8988T (cell line): ENCODE measurements around the gene LACRT.

Source experiments
- DNase-seq: peaks from one replicate; pipeline ENCODE4 v3.0.0; 2011

Gene LACRT

GRCh38 chr12:54598970-54599369, 35.7 kb downstream of the LACRT start:
- no peak for DNase-seq

GRCh38 chr12:54596526-54596946, 38.2 kb downstream of the LACRT start:
- no peak for DNase-seq

- no peak for DNase-seq
These were observed 39.2 kb downstream of the LACRT start for GRCh38 chr12:54595471-54595870.

GRCh38 chr12:54593725-54594124, 41.0 kb downstream of the LACRT start:
- no peak for DNase-seq

DNA sequence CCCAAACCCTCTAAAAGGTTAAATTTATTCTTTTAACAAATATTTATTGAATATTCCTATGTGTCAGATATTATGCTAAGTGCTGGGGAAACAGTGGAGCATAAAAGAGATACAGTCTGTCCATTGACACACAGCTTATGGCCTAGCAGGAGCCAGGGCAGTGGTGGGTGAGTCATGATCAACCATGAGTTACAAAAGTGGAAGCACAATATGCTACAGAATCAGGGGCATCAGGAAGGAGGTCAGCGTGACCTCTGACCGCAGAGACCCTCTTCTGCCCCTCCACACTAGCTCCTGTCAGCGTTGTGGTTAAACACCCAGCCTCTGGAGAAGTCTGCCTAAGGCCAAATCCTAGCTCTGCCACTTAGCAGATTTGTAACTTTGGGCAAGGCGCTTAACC, 41.6 kb downstream of the LACRT start:
- no peak for DNase-seq

GRCh38 chr12:54592316-54592715, 42.4 kb downstream of the LACRT start:
- no peak for DNase-seq

DNA sequence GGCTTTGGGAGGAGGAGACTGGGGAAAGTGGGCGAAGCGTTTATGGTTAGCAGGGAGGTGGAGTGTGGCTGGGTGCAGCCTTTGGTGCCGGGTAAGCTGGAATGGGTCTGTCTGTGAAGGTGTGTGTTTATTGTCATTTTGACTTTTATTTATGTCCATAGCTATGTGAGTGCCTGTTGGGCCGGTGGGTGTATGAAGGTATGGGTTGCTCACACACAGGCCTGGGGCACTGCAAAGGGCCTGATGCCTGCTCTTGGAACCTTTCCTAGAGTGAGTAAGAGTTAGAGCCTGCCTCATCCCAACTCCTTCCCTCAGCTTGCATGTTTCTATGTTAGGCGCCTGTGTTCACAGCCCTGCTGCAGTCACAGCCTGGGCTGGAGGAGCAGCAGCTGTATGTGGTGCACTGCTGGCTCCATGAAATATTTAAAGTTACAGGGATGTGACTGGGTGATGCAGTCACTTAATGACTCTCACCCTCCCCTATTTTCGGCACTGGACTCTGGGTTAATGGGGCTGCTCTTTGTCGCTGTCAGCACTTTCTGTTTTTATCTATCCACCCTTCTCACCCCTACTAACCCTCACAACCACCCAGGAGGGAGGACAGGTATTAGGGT, 43.6 kb downstream of the LACRT start:
- DNase-seq: no peak

GRCh38 chr12:54589964-54590363, 44.7 kb downstream of the LACRT start:
- DNase-seq: no peak

- no peak for DNase-seq
These were observed 45.8 kb downstream of the LACRT start for GRCh38 chr12:54588890-54589267.

DNA sequence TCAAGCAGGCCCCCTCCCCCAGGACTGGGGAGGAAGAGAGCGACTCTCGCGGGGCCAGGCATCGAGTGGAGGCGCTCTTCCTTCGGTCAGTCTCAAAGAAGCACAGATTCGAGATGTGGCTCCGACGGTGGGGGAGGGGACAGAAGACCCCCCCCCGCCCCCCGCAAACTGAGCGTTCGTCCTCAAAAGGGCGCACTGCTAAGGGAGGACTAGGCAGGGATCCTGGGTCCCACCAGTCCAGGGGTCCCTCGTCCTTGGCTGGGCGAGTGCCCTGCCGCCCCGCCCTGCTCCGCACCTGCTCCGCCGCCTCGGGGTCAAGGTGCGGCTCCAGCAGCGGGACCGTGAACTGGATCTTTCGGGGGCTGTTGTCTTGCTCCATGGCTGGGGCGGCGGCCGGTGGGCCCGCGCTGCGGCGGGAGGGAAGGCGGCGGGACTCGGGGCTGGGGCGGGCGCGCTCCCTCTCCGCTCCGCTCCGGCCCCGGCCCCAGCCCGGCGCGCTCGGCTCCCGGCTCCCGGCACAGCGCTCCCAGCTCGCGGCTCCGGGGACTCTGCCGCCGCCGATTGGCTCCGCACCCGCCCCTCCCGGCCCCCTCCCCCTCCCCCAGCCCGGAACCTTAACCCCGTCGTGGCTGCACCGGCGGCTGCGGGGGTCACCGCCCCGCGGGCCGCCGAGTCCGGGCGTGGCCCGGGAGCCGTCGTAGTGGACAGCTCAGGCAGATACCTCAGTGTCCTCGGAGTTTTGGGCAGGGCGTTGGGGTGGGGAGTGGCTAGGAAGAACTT, 46.4 kb downstream of the LACRT start, which contains the start of gene PPP1R1A:
Gene PPP1R1A, minus strand, starts transcription at position 550 of the 780 bp plus-strand sequence. Its CDS starts 171 bp downstream, at position 379.
- peak; percentile 58 for DNase-seq

- peak; percentile 54 for DNase-seq
These were observed 47.3 kb downstream of the LACRT start for GRCh38 chr12:54587315-54587873.

DNA sequence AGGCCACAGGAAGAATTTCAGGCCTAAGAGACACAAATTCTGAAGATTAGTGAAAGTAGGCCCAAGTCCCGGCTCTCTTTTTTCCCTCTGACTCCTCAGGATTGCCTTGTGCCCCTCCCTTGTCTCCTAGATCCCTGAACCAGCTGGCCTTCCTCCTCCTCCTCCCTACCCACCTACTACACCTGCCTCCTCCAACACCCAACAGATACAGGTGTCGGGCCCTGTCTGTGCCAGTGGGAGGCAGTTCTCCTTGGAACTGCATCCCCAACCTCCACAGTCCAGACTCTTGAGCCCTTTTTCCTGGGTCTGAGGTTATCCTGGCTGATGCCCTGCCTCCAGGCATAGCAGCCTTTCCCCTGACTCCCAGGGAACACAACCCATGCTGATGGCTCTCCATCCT, 48.1 kb downstream of the LACRT start:
- DNase-seq: no peak

DNA sequence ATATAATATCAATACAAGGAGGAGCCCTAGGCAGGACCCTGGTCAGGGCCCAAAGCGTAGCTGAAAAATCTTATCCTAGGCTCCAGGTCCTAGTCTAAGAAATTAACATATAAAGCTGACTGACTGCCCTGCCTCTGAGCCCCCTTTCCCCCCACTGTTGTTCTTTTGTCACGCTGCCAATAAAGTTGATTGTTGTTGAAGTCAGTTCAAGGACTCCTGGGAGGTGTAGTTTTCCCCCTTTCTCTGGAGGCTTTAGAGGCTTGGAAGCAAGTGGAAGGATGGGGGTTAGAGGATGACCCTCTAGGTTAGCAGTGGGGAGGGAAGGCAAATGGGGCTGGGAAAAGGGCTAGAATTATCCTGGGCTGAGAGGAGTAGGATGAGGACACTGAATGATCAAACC, 49.5 kb downstream of the LACRT start:
- no peak for DNase-seq

DNA sequence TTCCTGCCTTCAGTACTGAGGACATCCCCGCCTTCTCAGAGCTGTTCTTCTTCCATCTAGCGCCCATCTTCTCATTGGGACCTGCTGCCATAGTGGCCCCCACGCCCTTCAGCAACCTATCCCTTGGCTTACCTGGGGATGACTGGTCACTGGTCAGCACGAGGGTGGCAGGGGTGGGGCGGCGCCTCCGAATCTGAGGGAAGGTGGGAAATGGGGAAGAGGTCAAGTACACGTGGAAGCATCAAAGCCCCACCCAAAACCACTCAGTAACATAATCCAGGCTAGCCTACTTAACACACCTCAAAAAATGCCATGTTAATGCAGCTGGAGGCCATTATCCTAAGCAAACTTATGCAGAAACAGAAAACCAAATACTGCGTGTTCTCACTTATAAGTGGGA, 50.6 kb downstream of the LACRT start:
- DNase-seq: no peak

- DNase-seq: no peak
These were observed 51.0 kb downstream of the LACRT start for GRCh38 chr12:54583726-54584125.

DNA sequence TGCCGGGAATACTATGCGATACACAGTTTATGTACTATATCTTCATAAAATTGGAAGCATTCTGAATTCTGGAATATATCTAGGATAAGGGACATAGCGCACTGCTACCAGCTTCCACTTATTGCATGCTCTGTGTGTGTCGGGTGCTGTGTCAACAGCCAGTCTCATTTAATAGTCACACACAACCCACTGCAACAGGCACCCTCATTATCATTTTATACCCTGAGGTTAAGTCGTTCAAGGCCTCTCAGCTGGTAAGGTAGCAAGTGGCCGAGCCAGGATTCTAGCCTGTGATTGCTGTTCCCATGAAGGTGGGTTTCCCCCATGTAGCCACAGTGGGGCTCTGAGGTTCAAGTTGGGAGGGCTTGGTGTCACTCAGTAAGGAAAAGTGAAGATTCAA, 53.3 kb downstream of the LACRT start:
- DNase-seq: no peak
